ENCODE data around the gene GNAS. TPM values are rescaled to one million over a fixed set of nuclear protein-coding genes. Genes with fewer than 3 reads are reported as not detected.
A peak's percentile ranks its signal among the peaks of the same experiment; 100 is the strongest.

GNAS gene
- total RNA-seq, 2 experiments from 2014 or later = 1,245 to 1,317 TPM

DNA sequence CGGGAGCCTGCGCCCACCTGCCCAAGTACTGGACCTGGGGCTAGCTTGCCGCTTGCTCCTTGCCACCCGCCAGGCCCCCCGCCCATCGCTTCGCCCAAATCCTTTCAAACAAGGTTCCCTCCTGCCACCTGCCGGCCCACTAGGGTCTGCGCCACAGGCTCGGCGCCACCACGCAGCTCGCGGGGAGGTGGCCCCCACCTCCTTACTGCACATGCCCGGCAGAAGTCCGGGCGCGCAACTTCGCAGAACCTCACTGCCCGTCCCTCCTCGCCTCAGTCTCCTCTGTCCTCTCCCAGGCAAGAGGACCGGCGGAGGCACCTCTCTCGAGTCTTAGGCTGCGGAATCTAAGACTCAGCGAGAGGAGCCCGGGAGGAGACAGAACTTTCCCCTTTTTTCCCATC, 13.0 kb upstream of the GNAS start:
- peak in 12 of 14 experiments; percentile 19 to 68 (median 42) for DNase-seq
- intact Hi-C loops (cut with DNase I, micrococcal nuclease) = loop anchor here (1.0 to 5.0 kb wide), 3 partner anchors 187 to 602 kb away; partner anchors contain the start of gene STX16 (in 1 of the 2)
- TF ChIP-seq, protein P1, sequence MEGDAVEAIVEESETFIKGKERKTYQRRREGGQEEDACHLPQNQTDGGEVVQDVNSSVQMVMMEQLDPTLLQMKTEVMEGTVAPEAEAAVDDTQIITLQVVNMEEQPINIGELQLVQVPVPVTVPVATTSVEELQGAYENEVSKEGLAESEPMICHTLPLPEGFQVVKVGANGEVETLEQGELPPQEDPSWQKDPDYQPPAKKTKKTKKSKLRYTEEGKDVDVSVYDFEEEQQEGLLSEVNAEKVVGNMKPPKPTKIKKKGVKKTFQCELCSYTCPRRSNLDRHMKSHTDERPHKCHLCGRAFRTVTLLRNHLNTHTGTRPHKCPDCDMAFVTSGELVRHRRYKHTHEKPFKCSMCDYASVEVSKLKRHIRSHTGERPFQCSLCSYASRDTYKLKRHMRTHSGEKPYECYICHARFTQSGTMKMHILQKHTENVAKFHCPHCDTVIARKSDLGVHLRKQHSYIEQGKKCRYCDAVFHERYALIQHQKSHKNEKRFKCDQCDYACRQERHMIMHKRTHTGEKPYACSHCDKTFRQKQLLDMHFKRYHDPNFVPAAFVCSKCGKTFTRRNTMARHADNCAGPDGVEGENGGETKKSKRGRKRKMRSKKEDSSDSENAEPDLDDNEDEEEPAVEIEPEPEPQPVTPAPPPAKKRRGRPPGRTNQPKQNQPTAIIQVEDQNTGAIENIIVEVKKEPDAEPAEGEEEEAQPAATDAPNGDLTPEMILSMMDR (IDR thresholded peaks at IDR 0.05) = peak; percentile 20
- Histone ChIP-seq H3K4me1 (ENCODE audit: insufficient read depth, low read length) (peaks cover 11% of the 10 kb centered on the region), H3K9me3 (ENCODE audit: control insufficient read depth in 1 of 2, insufficient read depth in 1 of 2, low read length in 2 of 2) (peaks cover 0 to 26% of the 10 kb centered on the region in 2 experiments), H3K4me3 (ENCODE audit: low read length) (peak overlapping the region; percentile 19), H3K27me3 (ENCODE audit: control insufficient read depth in 1 of 2, insufficient read depth in 2 of 2, low read length in 2 of 2) (peaks cover 19 to 26% of the 10 kb centered on the region in 2 experiments), H3K36me3 (ENCODE audit: insufficient read depth, low read length) (no peaks in the 10 kb centered on the region), H3K27ac (ENCODE audit: low read depth in 1 of 2, low read length in 2 of 2) (no peak overlapping the region)
- CTCF ChIA-PET = interaction anchor here (0.7 to 1.8 kb wide), 4 partner anchors 188 to 360 kb away, joined by 3 to 11 read pairs (median 4); partner anchors contain the start of gene STX16
- Mint-ChIP-seq H3K36me3 (ENCODE audit: low read depth) (no peaks in the 10 kb centered on the region), H3K27me3 (peaks cover 72% of the 10 kb centered on the region), H3K27ac (no peak overlapping the region), H3K4me1 (ENCODE audit: low read depth) (peaks cover 5% of the 10 kb centered on the region), H3K4me3 (no peak overlapping the region), H3K9me3 (no peaks in the 10 kb centered on the region)
- POLR2A ChIA-PET = interaction anchor here (1.1 to 1.4 kb wide), 2 partner anchors 187 to 188 kb away, joined by 4 read pairs; partner anchors contain the start of gene STX16
- ATAC-seq (ENCODE audit: poor library complexity) = peak; percentile 64

- ChIA-PET CTCF (interaction anchor here (0.7 to 1.8 kb wide), 3 partner anchors 189 to 361 kb away, joined by 3 to 11 read pairs (median 5); partner anchors contain the start of gene STX16), POLR2A (interaction anchor here (1.1 to 1.4 kb wide), 2 partner anchors 188 to 189 kb away, joined by 4 read pairs; partner anchors contain the start of gene STX16)
- ATAC-seq (ENCODE audit: poor library complexity) (no peak), DNase-seq (peak in 1 of 14 experiments; percentile 20)
- H3K27me3 ChIP-seq (ENCODE audit: control insufficient read depth in 1 of 2, insufficient read depth in 2 of 2, low read length in 2 of 2) = peaks cover 19 to 26% of the 10 kb centered on the region in 2 experiments
- H3K9me3 Mint-ChIP-seq = no peaks in the 10 kb centered on the region
- H3K4me1 Mint-ChIP-seq (ENCODE audit: low read depth) = peaks cover 5% of the 10 kb centered on the region
- H3K4me3 ChIP-seq (ENCODE audit: low read length) = peak overlapping the region; percentile 19
- H3K4me1 ChIP-seq (ENCODE audit: insufficient read depth, low read length) = peaks cover 11% of the 10 kb centered on the region
- no peaks in the 10 kb centered on the region for H3K36me3 ChIP-seq (ENCODE audit: insufficient read depth, low read length)
- no peak overlapping the region for H3K4me3 Mint-ChIP-seq
- H3K27ac ChIP-seq (ENCODE audit: low read depth in 1 of 2, low read length in 2 of 2) = no peak overlapping the region
- H3K27me3 Mint-ChIP-seq = peaks cover 79% of the 10 kb centered on the region
- H3K27ac Mint-ChIP-seq = no peak overlapping the region
- peaks cover 0 to 26% of the 10 kb centered on the region in 2 experiments for H3K9me3 ChIP-seq (ENCODE audit: control insufficient read depth in 1 of 2, insufficient read depth in 1 of 2, low read length in 2 of 2)
- TF ChIP-seq, protein P1 (IDR thresholded peaks at IDR 0.05) = no peak
- H3K36me3 Mint-ChIP-seq (ENCODE audit: low read depth) = no peaks in the 10 kb centered on the region
- intact Hi-C loops (cut with DNase I, micrococcal nuclease) = loop anchor here (1.0 to 5.0 kb wide), 3 partner anchors 188 to 603 kb away; partner anchors contain the start of gene STX16 (in 1 of the 2)
These were observed 12.3 kb upstream of the GNAS start for GRCh38 chr20:58839991-58840747.

DNA sequence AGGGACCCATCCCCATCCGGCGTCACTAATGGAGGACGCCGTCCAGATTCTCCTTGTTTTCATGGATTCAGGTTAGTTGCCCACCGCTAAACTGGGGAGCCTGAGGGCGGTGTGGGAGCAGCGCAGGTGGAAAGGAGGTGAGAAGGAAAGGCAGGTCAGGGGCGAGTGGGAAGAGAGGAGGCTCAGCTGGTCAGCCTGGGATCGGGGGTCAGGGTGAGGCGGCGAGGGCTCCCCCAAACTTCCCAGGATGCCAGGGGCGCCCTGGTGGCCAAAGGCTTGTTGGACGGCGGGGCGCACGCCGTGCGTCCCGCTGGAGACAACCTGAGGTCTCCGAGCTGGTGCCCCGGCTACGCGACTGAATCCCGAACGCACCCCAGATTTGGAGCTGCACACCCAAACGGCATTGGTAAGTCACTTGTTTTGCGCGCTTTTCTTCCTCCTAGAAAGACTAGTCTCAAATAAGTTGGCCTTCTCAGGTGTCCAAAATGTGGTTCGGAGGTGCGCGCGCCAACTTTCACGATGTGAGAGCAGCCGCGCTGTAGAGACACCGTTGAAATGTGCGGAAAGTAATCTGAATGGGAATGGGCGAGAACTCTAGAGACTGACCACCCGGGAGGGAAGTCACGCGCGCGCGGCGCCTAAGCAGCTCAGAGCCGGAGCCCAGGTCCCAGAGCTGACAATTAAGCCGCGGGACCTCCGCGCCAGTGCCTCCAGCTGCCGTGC, 11.5 kb upstream of the GNAS start:
- no peak overlapping the region for H3K27ac Mint-ChIP-seq
- H3K4me1 Mint-ChIP-seq (ENCODE audit: low read depth) = peaks cover 5% of the 10 kb centered on the region
- ATAC-seq (ENCODE audit: poor library complexity) (no peak), DNase-seq (no peak)
- no peaks in the 10 kb centered on the region for H3K36me3 ChIP-seq (ENCODE audit: insufficient read depth, low read length)
- peaks cover 19 to 26% of the 10 kb centered on the region in 2 experiments for H3K27me3 ChIP-seq (ENCODE audit: control insufficient read depth in 1 of 2, insufficient read depth in 2 of 2, low read length in 2 of 2)
- no peak overlapping the region for H3K4me3 Mint-ChIP-seq
- ChIA-PET CTCF (no interaction called here), POLR2A (no interaction called here)
- H3K27ac ChIP-seq (ENCODE audit: low read depth in 1 of 2, low read length in 2 of 2) = no peak overlapping the region
- TF ChIP-seq, protein P1 (IDR thresholded peaks at IDR 0.05) = no peak
- peaks cover 11% of the 10 kb centered on the region for H3K4me1 ChIP-seq (ENCODE audit: insufficient read depth, low read length)
- no peaks in the 10 kb centered on the region for H3K9me3 Mint-ChIP-seq
- no peak overlapping the region for H3K4me3 ChIP-seq (ENCODE audit: low read length)
- peaks cover 0 to 26% of the 10 kb centered on the region in 2 experiments for H3K9me3 ChIP-seq (ENCODE audit: control insufficient read depth in 1 of 2, insufficient read depth in 1 of 2, low read length in 2 of 2)
- H3K36me3 Mint-ChIP-seq (ENCODE audit: low read depth) = no peaks in the 10 kb centered on the region
- intact Hi-C loops (cut with DNase I, micrococcal nuclease) = no loop called here
- H3K27me3 Mint-ChIP-seq = peaks cover 78% of the 10 kb centered on the region

Data from CD4-positive, alpha-beta T cell (primary cell).